Measurements from ENCODE around the gene ANKRD26.

The ANKRD26 gene

GRCh38 chr10:27019827-27020226 is 80.5 kb downstream of the ANKRD26 start:
- DNase-seq (ENCODE audit: low spot score): no peak

- no peak for DNase-seq (ENCODE audit: low spot score)
These were observed 102.7 kb downstream of the ANKRD26 start for GRCh38 chr10:26997610-26998009.

- DNase-seq (ENCODE audit: low spot score): no peak
These were observed 105.6 kb downstream of the ANKRD26 start for GRCh38 chr10:26994743-26995142.

- DNase-seq (ENCODE audit: low spot score): no peak
These were observed 112.4 kb downstream of the ANKRD26 start for GRCh38 chr10:26987851-26988250.

GRCh38 chr10:26983156-26983555 is 117.1 kb downstream of the ANKRD26 start:
- no peak for DNase-seq (ENCODE audit: low spot score)

GRCh38 chr10:26982058-26982457 is 118.2 kb downstream of the ANKRD26 start:
- DNase-seq (ENCODE audit: low spot score): no peak

- DNase-seq (ENCODE audit: low spot score): no peak
These were observed 119.0 kb downstream of the ANKRD26 start for GRCh38 chr10:26981232-26981824.

GRCh38 chr10:26978519-26978918 is 121.8 kb downstream of the ANKRD26 start:
- no peak for DNase-seq (ENCODE audit: low spot score)

GRCh38 chr10:26977635-26978034 is 122.7 kb downstream of the ANKRD26 start:
- DNase-seq (ENCODE audit: low spot score): no peak

GRCh38 chr10:26970667-26971066 is 129.6 kb downstream of the ANKRD26 start:
- DNase-seq (ENCODE audit: low spot score): no peak

GRCh38 chr10:26969145-26969926 is 131.0 kb downstream of the ANKRD26 start:
- no peak for DNase-seq (ENCODE audit: low spot score)

- DNase-seq (ENCODE audit: low spot score): no peak
These were observed 137.5 kb downstream of the ANKRD26 start for GRCh38 chr10:26962835-26963234.

GRCh38 chr10:26960308-26960707 is 140.0 kb downstream of the ANKRD26 start:
- DNase-seq (ENCODE audit: low spot score): no peak

- no peak for DNase-seq (ENCODE audit: low spot score)
These were observed 140.5 kb downstream of the ANKRD26 start for GRCh38 chr10:26959841-26960240.
